Measurements from ENCODE around the gene RNF126.

The RNF126 gene

DNA sequence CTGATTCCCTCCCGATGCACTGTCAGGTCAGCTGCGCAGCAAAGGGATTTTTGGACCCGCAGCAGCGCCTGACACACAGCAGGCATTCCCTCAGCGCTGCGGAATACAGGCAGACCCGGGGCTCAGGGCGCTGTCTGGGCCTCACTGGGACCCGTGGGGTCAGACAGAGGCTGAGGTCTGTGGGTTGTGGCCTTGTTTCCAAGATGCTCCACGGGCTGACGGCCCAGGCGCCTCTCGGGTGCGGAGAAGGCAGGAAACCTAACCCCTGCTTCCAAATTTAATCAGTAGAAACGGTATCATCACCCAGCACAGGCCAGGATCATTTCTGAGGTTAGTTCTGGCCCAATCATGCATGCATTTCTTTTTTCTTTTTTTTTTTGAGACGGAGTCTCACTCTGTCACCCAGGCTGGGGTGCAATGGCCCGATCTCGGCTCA is 686 bp upstream of the RNF126 start:
- DNase-seq (ENCODE audit: low read depth in 2 of 2), result no peak

DNA sequence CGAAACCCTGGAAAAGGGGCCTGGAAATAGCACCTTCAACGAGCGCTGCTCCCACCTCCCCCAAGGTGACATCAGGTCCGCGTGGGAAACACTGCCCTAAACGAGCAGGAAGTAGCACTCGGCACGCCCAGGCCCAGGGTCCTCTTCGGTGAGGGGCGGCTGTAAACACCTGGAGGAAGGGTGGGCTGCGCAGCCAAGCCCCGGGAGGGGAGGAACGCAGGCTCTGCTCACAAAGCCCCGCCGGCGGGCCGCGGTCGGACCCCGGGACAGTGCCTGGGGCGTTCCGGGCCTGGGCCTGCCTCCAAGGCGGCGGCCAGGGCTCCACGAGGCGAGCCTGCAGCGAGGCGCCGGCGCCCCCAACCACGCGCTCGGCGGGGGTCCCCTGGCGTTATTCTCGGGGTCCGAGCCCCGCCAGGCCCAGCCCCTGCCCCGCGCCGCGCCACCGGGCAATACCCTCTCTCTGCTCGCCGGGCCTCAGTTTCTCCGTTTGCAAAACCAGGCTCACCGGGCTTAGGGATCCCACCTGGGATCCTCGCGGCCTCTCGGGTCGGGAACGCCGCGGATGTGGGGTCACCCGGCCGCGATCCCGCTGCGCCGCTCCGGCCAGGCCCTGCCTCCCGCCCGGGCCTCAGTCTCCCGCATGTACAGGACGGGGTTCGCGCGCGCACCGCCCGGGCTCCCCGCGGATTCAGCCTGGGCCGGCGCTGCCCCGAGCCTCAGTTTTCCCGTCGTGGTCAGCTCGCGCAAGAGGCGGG is 630 bp downstream of the RNF126 start:
- DNase-seq (ENCODE audit: low read depth in 2 of 2), result no peak

GRCh38 chr19:661427-662196 is 1.4 kb downstream of the RNF126 start:
- no peak for DNase-seq (ENCODE audit: low read depth in 2 of 2)

DNA sequence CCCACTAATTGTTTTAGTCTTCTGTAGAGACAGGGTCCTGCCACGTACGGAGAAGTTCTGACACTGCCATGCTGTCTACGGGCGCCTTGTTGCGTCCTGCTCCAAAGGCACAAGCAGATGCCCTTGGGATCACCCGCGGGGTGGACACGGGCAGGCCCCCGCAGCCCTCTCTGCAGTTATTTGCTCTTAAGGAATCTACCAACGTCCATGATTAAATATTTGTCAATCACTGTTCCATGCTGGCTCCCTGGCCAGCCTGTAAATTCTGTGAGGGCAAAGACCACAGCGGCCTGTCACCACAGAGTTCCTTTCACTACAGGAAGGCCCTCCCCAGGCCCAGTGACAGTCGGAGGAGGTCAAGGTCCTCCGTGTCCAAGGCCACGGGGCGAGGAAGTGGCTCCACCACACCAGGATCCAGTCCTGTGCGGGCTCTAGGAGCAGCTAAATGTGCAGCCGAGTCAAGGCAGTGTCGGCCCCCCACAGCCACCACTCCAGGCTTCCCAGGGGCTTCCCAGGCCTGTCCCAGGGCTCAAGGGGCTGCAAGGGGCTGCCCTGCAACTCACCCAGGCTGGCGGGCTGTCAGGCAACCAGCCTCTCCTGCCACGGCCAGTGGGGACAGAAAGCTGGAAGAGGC is 2.1 kb downstream of the RNF126 start:
- no peak for DNase-seq (ENCODE audit: low read depth in 2 of 2)

GRCh38 chr19:658916-659839 is 3.8 kb downstream of the RNF126 start:
- no peak for DNase-seq (ENCODE audit: low read depth in 2 of 2)

DNA sequence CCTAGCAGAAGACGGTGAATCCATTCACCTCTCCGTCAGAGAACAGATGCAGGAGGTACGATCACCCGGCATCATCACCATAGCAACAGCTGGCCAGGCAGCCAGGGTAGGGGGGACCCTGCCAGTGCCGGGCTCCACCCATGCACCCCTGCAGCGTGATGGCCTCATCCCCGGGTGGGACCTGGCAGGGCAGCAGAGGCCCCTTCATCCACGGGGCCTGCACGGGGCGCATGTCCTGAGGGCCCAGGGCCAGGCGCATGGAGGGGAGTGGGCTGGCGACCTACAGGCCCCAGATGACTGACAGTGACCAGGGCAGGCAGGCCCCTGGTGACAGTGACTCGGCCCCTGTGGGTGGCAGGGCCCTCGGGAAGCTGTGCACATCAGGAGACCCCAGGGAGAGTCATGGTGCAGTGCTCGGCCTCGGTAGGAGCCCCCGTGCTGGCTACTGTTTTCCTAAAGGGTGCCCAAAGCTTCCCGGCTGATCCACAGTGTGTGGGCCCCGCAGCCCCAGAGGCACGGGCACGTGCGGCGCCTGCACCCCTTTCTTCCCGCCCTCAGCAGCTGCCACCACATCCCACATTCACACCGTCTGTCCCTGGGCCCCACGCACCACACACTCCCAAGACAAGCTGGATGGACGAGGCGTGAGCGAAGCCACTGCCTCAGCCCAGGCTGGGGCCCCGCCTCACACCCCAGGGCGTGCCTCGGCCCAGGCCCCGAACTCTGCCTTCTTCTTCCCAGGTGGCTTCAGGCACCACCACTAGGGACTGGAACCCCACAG is 4.8 kb downstream of the RNF126 start:
- DNase-seq (ENCODE audit: low read depth in 2 of 2), result no peak

DNA sequence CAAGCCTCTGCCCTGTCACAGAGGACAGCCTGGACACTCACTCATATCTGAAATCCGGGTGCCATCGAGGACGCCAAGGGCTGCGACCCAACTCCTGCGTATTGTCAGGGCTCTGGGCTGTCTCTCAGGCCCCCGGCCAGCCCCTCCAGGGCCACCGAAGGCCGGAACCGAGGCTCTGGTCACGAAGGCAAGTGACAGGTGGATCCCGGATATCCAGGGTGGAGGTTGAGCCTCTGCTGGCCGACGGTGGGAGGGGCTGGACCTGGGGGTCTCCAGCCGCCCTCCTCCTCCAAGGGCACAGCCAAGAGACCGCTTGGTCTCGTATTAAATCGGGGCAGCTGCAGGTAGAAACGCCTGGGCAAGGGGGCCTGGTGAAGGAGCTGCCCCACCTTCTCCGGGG is 5.4 kb downstream of the RNF126 start:
- no peak for DNase-seq (ENCODE audit: low read depth in 2 of 2)

DNA sequence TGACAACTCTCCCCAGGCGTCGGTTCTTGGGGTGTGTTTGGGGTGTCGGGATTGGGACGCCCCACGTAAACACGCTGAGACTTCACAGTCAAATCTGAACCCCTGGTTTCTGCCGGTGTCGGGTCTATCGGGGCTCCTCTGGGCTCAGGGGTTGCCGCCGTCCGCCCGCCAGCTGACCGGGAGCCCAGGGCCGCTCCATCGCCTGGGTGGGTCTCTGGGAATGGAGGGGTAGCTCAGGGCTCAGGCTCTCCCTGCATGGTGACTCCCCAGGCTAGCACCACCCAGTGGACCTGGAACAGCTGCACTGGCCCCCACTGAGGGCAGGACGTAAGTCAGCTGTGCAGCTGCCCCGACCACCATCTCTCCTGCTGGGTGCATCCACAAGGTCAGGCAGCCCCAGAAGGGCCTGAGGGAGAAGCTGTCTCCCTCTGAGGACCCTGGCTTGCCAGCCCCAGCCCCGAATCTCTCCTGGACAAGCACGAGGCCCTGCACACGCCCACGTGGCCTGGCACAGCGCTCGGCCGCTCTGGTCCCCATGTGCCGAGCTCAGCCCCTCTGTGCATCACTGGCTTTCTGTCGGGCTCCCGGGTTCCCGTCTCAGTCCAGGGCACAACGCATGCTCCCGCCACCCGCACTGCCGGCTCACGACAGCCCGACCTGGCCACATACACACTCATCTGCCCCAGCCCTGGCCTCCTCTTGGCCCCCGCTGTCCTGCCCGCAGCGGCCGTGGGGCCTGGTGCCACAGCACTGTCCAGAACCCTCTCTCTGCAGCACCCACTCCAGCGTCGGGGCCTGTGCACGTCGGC is 6.1 kb downstream of the RNF126 start:
- no peak for DNase-seq (ENCODE audit: low read depth in 2 of 2)

DNA sequence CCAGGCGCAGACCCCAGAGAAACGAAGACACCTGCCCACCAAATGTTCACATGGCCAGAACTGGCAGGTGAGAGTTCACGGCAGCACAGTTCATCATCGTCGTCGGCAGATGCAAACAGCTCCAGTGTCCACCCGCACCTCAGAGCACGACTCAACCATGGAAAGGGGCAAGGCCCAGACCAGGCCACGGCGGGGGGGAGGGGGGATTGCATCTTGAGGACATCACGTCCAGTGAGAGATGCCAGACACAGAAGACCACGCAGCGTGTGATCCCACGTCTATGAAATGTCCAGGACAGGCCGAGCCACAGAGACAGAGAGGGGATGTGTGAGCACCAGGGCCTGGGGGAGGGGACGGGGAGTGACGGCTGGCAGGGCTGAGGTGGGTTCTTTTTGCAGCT is 7.3 kb downstream of the RNF126 start:
- no peak for DNase-seq (ENCODE audit: low read depth in 2 of 2)

- DNase-seq (ENCODE audit: low read depth in 2 of 2), result no peak
These were observed 9.6 kb downstream of the RNF126 start for GRCh38 chr19:653425-653824.

DNA sequence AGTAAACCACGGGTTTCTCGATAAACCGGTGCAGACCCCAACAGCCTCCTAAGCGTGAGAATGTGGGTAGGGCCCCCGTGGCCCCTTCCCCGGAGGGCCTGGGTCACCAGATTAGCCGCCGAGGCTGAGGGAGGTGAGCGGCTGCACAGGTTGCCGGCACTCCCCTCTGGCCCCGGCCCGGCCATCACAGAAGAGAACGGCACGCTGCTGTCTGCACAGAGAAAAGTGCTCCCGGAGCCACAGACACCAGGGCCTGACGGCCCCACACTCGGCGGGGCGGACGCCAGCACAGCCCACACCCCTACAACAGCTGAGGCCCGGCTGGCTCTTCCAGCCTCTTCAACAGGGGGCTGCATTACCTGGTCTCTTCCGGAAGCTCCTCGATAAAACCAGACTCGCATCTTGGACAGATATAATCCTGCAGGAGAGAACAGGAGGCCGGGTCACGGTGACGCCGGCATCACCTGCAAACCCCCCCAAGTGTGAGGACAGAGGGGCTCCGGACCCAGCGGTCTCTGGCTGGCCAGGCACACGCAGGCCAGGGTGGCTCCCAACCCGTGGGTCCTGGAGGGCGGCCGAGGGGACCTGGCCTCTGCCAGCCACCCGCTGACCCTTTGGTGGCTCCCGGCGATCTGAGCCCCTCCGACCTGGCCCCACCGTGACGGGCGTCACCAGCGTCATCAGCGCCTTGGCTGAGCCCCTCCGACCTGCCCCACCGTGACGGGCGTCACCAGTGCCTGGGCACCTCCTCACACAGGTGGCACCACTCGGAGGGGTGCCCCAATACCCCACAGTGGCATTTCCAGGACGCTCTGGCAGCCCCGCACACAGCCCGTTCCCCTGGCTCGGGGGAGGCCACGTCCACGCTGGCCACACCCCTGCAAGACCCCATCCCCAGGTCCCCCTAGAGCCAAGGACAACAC is 10.3 kb downstream of the RNF126 start:
- no peak for DNase-seq (ENCODE audit: low read depth in 2 of 2)

- DNase-seq (ENCODE audit: low read depth in 2 of 2), result no peak
These were observed 11.0 kb downstream of the RNF126 start for GRCh38 chr19:651991-652390.

- DNase-seq (ENCODE audit: low read depth in 2 of 2), result no peak
These were observed 11.7 kb downstream of the RNF126 start for GRCh38 chr19:651114-651818.

DNA sequence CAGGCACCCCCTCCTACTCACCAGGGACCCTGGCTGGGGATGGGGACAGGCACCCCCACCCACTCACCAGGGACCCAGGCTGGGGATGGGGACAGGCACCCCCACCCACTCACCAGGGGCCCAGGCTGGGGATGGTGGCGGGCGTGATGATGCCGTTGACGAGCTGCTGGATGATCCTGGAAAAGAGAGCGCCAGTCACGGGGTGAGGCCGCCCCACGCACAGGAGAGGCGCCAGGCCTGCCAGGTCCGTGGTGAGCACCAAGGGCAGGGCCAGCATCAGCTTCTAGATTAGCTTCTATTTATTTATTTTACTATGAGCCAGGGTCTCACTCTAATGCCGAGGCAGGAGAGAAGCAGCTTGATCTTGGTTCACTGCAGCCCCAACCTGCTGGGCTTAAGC is 12.9 kb downstream of the RNF126 start:
- DNase-seq (ENCODE audit: low read depth in 2 of 2), result no peak

DNA sequence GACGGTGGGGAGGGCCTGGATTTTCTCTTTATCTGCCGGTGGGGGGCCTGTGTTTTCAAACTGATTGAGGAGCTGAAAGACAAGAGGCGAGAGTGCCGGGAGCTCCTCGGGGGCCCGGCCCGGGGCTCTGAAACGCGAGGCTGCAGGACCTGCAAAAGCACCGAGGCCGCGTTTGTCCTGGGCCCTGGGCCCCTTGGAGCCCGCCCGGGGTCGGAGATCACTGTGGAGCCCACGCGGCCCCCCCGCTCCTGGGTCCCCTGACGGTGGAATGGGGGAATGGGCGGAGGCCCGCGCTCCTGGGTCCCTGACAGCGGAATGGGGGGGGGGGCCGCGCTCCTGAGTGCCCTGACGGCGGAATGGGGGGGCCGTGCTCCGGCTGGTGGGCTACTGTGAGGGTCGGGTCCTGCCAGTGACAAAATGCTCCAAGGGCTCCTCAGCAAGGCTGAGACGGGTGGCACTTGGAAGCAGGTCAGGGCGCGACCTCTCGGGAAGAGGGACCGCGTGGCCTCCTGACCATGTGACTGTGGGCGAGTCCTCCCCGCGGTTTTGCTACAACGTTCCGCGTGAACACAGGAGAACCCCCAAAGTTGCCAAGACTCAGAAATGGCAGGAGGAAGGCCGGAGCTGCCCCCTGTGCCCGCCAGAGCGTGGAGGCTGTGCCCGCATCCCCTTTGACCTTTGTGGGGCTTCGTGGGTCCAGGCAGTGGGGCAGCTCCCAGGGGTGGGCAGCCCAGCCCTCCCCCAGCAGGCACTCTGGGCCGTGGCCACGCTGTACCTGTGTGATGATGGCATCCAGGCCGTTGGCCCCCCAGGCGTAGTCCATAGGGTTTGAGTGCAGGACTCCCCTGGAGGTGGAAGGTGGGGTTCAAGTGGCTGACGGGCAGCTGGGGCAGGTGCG is 13.9 kb downstream of the RNF126 start:
- no peak for DNase-seq (ENCODE audit: low read depth in 2 of 2)

DNA sequence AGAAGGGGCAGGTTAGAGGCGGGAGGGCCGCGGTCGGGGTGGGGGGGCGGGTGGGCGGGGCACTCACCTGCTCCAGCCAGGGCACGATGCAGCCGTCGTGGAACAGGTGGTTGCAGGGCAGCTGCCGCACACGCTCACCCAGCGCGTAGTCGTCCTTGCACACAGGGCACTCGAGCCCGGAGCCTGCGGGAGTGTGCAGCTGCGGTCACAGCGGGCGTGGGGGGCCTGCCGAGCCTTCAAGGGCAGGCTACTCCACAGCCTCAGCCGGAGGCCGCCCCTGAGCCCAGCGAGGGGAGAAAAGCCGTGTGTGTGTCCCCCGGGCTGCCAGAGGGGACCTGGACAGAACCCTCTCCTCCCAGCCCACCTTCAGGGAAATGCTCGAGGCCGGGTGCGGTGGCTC is 14.7 kb downstream of the RNF126 start:
- DNase-seq (ENCODE audit: low read depth in 2 of 2), result no peak

DNA sequence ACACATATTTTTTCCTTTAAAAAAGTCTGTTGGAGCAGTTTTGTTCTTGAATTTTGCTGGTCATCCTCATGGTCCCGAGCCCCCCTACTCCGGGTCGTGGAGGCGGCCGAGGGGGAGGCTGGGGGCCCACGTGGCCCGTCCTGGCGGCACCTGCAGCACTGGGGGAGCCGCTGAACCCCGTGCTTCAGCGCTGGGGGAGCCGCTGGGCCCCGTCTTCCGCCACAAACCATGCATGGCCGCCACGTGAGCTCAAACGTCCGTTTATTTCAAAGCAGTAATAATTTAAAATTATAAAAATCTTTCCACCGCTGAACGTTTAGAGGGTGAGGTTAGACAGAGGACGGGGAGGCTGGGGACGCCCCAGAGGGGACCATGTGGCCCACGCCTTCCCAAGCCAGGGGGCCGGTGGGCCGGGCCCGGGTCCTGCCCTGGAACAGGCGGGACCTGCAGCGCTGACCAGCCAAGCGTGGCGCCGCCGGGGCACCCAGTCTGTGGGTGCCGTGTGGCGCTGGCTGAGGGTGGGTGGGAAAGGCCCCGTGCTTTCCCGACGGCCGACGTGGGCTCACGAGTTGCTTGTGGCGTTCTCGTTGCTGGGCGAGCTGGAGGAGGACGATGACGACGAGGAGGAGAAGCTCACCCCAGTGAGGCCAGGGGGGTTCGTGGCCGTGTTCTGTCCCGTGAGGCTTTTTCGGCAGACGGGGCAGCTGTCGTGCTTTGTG is 15.3 kb downstream of the RNF126 start:
- DNase-seq (ENCODE audit: low read depth in 2 of 2), result no peak
